B cell (primary cell): ENCODE results near the gene SHISA7.
"Not testable (repeated sequence)": the region's sequence is repeated elsewhere in the genome, so short reads cannot be mapped to it uniquely, and the experiment has no call there.

Experiments
- EZH2 ChIP-seq: IDR thresholded peaks from 2 replicates; pipeline ENCODE4 v1.6.1; 2012; ENCODE audit warnings: borderline replicate concordance, low read depth, mild to moderate bottlenecking, moderate library complexity, low read length; ENCODE audit not compliant: insufficient read depth, poor library complexity, severe bottlenecking
- TF ChIP-seq, protein P1 (sequence below): fragments of 200-600 bp; IDR thresholded peaks from one replicate; pipeline ENCODE4 v1.8.0; 2022; ENCODE audit warnings: antibody characterized with exemption, mild to moderate bottlenecking

DNA sequence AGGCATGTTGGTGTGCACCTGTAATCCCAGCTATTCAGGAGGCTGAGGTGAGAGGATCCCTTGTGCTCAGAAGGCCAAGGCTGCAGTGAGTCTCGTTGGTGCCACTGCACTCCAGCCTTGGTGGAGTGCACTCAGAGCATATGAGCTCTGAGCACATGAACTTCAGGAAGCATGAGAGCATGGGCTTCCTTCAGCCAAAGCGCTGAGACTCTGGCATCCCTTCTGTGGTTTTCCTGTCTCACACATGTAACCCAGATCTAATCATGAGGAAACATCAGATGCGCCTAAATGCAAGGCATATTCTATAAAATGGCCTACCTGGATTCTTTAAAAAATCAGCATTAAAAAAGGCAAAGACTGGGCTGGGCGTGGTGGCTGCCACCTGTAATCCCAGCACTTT, 21.8 kb downstream of the SHISA7 start:
- TF ChIP-seq, protein P1, sequence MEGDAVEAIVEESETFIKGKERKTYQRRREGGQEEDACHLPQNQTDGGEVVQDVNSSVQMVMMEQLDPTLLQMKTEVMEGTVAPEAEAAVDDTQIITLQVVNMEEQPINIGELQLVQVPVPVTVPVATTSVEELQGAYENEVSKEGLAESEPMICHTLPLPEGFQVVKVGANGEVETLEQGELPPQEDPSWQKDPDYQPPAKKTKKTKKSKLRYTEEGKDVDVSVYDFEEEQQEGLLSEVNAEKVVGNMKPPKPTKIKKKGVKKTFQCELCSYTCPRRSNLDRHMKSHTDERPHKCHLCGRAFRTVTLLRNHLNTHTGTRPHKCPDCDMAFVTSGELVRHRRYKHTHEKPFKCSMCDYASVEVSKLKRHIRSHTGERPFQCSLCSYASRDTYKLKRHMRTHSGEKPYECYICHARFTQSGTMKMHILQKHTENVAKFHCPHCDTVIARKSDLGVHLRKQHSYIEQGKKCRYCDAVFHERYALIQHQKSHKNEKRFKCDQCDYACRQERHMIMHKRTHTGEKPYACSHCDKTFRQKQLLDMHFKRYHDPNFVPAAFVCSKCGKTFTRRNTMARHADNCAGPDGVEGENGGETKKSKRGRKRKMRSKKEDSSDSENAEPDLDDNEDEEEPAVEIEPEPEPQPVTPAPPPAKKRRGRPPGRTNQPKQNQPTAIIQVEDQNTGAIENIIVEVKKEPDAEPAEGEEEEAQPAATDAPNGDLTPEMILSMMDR = not testable (repeated sequence)
- TF ChIP-seq EZH2 = not testable (repeated sequence)
